ENCODE measurements around the gene DTHD1.

DTHD1 gene

GRCh38 chr4:36281384-36282106 is at the start of gene DTHD1:
TSS of gene DTHD1 (plus strand) at chr4:36281616. CDS start at chr4:36281759, 143 bp downstream.
- no peak for DNase-seq

GRCh38 chr4:36233567-36234266 is 47.7 kb upstream of the DTHD1 start:
- DNase-seq: no peak

- no peak for DNase-seq
Observed at GRCh38 chr4:36235306-36235705, 46.1 kb upstream of the DTHD1 start.

- DNase-seq: no peak
Observed at GRCh38 chr4:36236159-36236558, 45.3 kb upstream of the DTHD1 start.

GRCh38 chr4:36237366-36238313 is 43.8 kb upstream of the DTHD1 start:
- DNase-seq: no peak

- no peak for DNase-seq
Observed at GRCh38 chr4:36241771-36242170, 39.6 kb upstream of the DTHD1 start.

GRCh38 chr4:36242629-36243354 is 38.6 kb upstream of the DTHD1 start:
- DNase-seq: no peak

- DNase-seq: peak; percentile 56
Observed at GRCh38 chr4:36243355-36244256, 37.8 kb upstream of the DTHD1 start.

- DNase-seq: peak; percentile 73
Observed at GRCh38 chr4:36244257-36245082, 36.9 kb upstream of the DTHD1 start, which contains the start of gene ARAP2. TSS of gene ARAP2 (minus strand) at chr4:36244514. CDS start at chr4:36229486, 15,028 bp downstream.

GRCh38 chr4:36249610-36250009 is 31.8 kb upstream of the DTHD1 start:
- DNase-seq: no peak

GRCh38 chr4:36251983-36252382 is 29.4 kb upstream of the DTHD1 start:
- DNase-seq: no peak

GRCh38 chr4:36254371-36254770 is 27.0 kb upstream of the DTHD1 start:
- DNase-seq: no peak

GRCh38 chr4:36255577-36255976 is 25.8 kb upstream of the DTHD1 start:
- no peak for DNase-seq

- DNase-seq: no peak
Observed at GRCh38 chr4:36256398-36256891, 25.0 kb upstream of the DTHD1 start.

GRCh38 chr4:36260731-36261130 is 20.7 kb upstream of the DTHD1 start:
- no peak for DNase-seq

GRCh38 chr4:36264207-36264826 is 17.1 kb upstream of the DTHD1 start:
- no peak for DNase-seq

- DNase-seq: no peak
Observed at GRCh38 chr4:36267486-36268268, 13.7 kb upstream of the DTHD1 start.

GRCh38 chr4:36269101-36269500 is 12.3 kb upstream of the DTHD1 start:
- DNase-seq: no peak
